GM18870 (cell line): ENCODE results near the gene BCL11B.

Source experiments
- ATAC-seq: cut with Tn5 transposase; IDR thresholded peaks from one replicate; pipeline ENCODE4 v1.9.1; 2021; ENCODE audit warnings: moderate library complexity; ENCODE audit not compliant: unreplicated experiment

Gene BCL11B

DNA sequence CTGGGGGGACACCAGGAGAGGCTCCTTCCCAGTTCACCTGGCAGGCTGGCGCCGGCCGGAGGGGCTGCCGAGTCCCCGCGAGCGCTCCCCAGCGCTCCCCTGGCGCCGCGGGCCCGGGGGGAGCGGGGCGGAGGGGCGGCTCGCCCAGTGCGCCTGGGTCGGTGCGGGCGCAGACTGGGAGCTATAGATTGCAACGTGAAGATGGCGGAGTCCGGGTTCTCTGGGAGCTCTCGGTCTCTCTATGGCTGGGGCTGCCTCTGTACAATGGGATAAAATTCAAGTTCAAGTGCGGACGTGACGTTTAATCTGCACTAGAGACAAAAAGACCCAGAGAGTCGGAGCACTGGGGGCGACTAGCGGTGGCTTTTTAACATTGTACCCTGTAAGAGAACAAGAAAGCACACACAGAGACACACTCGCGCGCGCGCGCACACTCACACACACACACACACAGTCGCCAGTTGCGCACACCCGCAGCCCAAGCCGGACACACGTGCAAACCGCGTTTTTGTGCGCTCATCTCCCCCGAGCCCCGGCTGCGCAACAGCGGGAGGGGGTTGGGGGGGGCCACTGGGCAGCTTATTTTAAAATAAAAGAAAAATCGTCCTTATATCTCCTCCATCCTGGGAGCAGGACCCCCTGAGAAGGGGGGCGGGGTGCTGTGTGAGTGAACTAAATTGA lies at the start of gene BCL11B:
Gene BCL11B, minus strand, starts transcription at position 247 of the 681 bp plus-strand sequence. CDS start 979 bp downstream, outside the sequence.
- ATAC-seq, result peak; percentile 77

GRCh38 chr14:99321236-99321925 lies 49.4 kb upstream of the BCL11B start:
- ATAC-seq, result no peak

GRCh38 chr14:99320621-99321235 lies 48.7 kb upstream of the BCL11B start:
- no peak for ATAC-seq

- peak; percentile 67 for ATAC-seq
Observed at GRCh38 chr14:99320105-99320572, 48.1 kb upstream of the BCL11B start.

DNA sequence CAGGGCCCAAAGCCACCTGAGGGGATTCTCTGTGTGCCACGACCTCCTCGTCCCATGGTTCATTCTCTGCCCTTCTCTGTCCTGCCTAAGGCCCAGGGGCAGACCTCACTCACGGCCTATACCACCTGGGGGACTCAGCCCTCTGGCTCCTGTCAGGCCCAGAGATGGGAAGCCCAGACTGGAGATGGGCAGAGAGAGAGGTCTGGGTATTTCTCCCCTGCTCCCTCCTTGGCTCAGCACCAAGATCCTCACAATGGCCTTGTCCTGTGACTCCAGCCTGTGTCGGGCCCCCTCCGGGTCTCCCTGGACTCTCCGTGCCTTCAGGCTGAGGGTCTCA lies 46.9 kb upstream of the BCL11B start:
- ATAC-seq, result no peak

DNA sequence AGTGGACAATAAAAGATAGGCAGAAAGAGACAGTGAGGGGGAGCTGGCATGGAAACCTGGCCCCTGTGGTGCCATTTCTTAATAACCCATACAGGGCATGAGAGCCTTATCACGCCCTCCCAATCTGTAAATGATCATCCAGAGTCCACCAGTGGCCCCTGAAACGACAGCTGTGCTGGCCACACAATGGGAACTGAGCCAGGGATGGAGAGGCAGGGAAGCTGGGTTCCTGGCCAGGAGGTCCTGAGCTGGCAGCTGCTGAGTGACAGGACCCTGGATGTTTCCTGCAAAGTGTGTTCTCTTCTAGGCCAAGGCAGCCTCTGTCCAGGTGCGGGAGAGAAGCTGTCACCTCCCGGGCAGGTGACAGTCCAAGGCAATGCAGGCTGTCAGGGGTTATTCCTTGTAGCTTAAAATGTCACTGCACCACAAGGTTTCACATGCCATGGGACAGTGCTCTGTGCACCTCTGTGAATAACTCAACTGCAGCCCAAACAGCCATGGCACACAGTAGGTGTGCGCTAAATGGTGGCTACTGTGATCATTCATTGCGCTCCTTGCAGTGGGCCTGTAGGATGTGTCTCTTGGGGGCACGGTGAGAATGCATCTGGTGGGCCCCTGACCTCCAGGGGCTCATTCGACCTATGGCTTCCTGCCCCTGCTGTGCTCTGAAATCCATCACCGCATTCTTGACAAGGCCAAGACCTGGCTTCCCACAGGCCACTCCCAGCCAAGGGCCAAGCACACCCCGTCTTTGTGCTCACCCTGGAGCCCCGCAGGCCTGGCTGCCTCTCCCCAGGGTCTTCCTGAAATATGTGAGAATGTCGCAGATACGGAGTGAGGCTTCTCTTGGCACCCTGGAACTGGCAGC lies 46.3 kb upstream of the BCL11B start:
- no peak for ATAC-seq

GRCh38 chr14:99317231-99318090 lies 45.5 kb upstream of the BCL11B start:
- no peak for ATAC-seq

GRCh38 chr14:99316281-99317163 lies 44.5 kb upstream of the BCL11B start:
- no peak for ATAC-seq

GRCh38 chr14:99315197-99315596 lies 43.2 kb upstream of the BCL11B start:
- no peak for ATAC-seq

GRCh38 chr14:99314623-99315022 lies 42.6 kb upstream of the BCL11B start:
- no peak for ATAC-seq

DNA sequence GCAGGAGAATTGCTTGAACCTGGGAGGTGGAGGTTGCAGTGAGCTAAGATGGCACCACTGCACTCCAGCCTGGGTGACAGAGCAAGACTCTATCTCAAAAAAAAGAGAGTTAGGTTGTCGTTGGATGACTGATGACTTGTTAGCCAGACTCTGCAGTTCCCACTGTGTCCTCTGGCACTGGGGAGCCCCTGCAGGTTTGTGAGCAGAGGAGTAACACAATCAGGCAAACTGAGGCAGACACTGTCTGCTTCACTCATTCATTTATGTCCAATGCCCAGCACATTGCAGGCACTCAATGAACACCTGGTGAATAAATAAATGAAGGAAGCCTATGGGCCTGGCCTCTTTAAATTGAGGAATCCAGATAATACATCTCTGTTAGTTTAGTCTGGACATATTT lies 41.2 kb upstream of the BCL11B start:
- ATAC-seq, result no peak

- ATAC-seq, result no peak
Observed at GRCh38 chr14:99312106-99312505, 40.1 kb upstream of the BCL11B start.

GRCh38 chr14:99309220-99309766 lies 37.3 kb upstream of the BCL11B start:
- no peak for ATAC-seq

GRCh38 chr14:99304208-99304607 lies 32.2 kb upstream of the BCL11B start:
- no peak for ATAC-seq

- no peak for ATAC-seq
Observed at GRCh38 chr14:99300190-99300589, 28.2 kb upstream of the BCL11B start.

DNA sequence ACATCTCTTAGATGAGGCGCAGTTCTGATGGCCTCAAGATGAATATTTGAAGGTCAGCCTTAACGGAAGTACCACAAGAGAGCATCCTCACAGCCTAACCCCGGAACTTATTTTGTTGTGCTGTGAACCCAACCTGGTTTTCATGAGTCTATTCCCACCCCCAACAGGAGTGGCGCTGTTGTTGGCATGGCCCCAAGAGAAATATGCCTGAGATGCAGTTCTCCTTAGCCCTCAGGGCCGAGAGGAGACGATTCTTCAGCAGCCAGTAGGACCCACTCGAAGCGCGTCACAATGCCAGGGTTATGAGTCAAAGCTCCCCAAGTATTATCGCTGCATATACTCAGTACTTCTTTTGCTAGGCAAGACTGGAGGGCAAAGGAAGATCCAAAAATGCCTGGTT lies 24.5 kb upstream of the BCL11B start:
- no peak for ATAC-seq

DNA sequence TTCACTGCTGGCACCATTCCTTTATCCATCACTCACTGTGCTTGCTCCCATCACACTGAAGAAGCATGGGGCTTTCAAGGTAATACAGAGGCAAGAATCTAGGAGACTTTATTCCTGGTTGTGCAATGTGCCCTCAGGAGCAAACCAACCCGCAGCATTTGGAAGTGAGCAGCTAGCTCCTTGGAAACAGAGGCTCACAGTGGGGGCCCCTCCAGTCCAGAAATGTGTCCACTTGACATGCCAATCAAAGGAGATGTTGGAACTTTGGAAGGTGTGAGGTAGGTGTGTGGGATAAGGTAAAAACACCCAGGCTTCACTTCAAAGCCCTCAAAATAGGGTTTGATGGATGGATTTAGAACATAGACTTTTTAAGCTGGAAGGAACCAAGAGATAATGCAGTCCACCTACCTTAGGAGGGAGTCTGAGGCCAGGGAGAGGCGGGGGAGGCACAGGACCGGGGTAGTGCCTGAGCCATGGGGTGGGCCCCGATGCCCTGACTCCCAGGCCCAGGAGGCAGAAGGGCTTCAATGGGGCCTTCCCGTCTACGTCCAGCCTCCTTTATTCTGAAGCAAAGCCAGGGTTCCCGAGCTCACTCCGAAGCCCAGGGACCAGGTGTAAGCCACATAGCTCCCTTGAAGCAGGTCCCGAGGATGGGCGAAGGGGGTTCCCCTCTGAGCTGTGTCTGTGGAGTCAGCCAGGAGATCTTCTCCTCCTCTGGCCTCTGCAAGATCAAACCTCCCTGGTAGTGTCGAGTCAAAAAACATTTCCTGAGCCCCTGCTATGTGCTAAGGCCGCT lies 17.6 kb upstream of the BCL11B start:
- no peak for ATAC-seq

DNA sequence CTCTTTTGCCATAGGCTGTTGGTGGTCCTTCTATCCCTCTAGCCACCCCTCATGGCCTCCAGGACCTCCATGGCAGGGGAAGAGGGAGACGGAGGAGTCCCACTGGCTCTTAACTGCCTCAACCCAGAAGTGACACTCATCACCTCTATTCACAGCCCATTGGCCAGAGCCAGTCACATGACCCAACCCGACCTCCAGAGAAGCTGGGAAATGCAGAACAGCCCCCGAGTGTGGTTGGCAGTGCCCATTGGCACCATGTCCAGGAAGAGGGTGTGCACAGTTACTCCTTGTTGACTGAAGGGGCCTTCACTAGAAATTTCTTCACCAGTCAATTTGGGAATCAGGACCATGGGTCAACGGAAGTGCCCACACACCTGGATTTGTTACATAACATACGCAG lies 17.0 kb upstream of the BCL11B start:
- no peak for ATAC-seq
